Nephron (organoid): ENCODE data around the gene UBASH3A.

Source experiments
- H3K27ac Mint-ChIP-seq, 3 experiments: 2 replicates each; pipeline ENCODE4 v1.8.0; 2020; ENCODE audit warnings: mixed read lengths in 3 of 3, mild to moderate bottlenecking in 2 of 3, moderate library complexity in 1 of 3
- H3K27me3 Mint-ChIP-seq: 2 replicates; pipeline ENCODE4 v1.8.0; 2021; ENCODE audit warnings: low read depth, mild to moderate bottlenecking, moderate library complexity, mixed read lengths
- H3K36me3 Mint-ChIP-seq: 2 replicates; pipeline ENCODE4 v1.8.0; 2020; ENCODE audit warnings: low read depth, mixed read lengths
- H3K4me1 Mint-ChIP-seq: 2 replicates; pipeline ENCODE4 v1.8.0; 2020; ENCODE audit warnings: mixed read lengths
- H3K4me3 Mint-ChIP-seq, 3 experiments: 2 replicates each; pipeline ENCODE4 v1.8.0; 2020; ENCODE audit warnings: mild to moderate bottlenecking in 3 of 3, mixed read lengths in 3 of 3, moderate library complexity in 2 of 3
- H3K9me3 Mint-ChIP-seq: 2 replicates; pipeline ENCODE4 v1.8.0; 2020; ENCODE audit warnings: mixed read lengths
- TF ChIP-seq, protein P1 (sequence below), 3 experiments: fragments of 200-600 bp; sonication (generic); IDR thresholded peaks; one replicate each; pipeline ENCODE4 v1.5.0; 2021; ENCODE audit warnings: antibody characterized with exemption in 3 of 3; ENCODE audit not compliant: unreplicated experiment in 3 of 3

Gene UBASH3A

DNA sequence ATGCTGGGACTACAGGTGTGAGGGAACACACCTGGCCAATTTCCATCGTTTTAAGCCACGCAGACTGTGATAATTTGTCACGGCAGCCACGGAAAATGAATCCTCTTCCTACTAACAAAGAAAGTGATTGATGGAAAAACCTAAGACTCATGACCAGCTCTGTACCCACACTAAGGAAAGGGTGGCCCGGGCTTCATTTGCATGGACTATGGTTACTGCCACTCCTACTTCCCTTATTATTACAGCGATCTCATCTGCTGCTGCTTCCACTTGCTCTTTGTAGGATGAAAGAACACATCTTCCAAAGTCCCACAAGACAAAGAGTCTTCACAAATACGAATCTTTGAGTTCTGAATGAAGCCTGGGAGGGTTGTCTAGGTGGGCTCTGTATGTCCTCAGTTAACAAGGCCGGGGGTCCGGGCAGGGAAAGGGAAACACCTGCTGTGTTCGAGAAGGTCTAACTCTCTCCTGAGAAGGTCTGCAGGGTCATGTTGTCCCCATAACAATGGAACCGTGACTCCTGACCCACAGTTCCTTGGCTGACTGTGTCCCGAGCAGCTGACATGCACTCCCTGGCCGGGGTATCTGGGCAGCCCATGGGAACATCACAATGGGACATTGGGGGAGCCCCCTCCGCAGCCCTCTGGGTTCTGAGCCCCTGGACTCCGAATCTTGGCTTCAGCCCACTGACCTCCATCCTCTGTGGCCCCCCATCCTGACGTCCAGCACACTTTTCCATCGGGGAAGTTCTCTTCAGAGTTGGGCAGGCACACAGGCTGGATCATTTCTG is 24.1 kb upstream of the UBASH3A start:
- peaks cover 34% of the 10 kb centered on the region for H3K27me3 Mint-ChIP-seq

DNA sequence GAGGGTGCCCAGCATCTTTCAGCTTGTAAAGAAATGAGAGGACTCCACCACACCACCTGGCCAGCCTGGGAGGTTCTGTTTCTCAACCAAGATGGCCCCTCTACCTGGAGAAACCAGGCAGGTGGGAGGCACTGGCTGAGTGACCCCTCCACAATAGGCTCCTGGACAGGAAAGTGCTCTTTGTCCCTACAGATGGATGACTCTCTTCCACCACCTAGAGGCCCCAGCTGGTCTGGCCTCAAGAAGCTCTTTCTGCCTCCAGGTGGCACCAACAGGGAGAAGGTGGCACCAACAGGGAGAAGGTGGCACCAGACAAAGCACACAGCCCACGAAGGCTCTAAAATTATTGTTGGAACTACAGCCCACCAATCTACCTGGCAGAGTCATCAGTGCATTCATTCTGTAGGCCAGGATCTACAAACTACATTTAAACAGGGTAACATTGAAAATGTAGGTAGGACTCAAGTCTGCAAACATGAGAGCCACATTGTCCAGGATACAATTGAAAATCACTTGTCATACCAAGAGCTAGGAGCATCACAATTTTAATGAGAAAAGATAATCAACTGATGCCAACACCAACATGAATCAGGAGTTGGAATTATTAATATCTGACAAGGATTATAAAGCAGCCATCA is 22.2 kb upstream of the UBASH3A start:
- H3K4me3 Mint-ChIP-seq, result no peak overlapping the region
- H3K36me3 Mint-ChIP-seq, result no peaks in the 10 kb centered on the region
- H3K27me3 Mint-ChIP-seq, result peaks cover 22% of the 10 kb centered on the region
- H3K9me3 Mint-ChIP-seq, result peaks cover 18% of the 10 kb centered on the region
- H3K4me1 Mint-ChIP-seq, result no peaks in the 10 kb centered on the region
- H3K27ac Mint-ChIP-seq, result no peak overlapping the region
- TF ChIP-seq, protein P1, sequence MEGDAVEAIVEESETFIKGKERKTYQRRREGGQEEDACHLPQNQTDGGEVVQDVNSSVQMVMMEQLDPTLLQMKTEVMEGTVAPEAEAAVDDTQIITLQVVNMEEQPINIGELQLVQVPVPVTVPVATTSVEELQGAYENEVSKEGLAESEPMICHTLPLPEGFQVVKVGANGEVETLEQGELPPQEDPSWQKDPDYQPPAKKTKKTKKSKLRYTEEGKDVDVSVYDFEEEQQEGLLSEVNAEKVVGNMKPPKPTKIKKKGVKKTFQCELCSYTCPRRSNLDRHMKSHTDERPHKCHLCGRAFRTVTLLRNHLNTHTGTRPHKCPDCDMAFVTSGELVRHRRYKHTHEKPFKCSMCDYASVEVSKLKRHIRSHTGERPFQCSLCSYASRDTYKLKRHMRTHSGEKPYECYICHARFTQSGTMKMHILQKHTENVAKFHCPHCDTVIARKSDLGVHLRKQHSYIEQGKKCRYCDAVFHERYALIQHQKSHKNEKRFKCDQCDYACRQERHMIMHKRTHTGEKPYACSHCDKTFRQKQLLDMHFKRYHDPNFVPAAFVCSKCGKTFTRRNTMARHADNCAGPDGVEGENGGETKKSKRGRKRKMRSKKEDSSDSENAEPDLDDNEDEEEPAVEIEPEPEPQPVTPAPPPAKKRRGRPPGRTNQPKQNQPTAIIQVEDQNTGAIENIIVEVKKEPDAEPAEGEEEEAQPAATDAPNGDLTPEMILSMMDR (IDR thresholded peaks at IDR 0.05; ENCODE audit: unreplicated experiment in 3 of 3), result peak; percentile 22 to 42 (median 37)

More for the DNA sequence above, 24.1 kb upstream of the UBASH3A start:
- TF ChIP-seq, protein P1 (IDR thresholded peaks at IDR 0.05; ENCODE audit: unreplicated experiment in 3 of 3), result no peak
- Mint-ChIP-seq H3K4me1 (peaks cover 1% of the 10 kb centered on the region), H3K9me3 (peaks cover 16% of the 10 kb centered on the region), H3K4me3 (no peak overlapping the region), H3K27ac (no peak overlapping the region), H3K36me3 (no peaks in the 10 kb centered on the region)

DNA sequence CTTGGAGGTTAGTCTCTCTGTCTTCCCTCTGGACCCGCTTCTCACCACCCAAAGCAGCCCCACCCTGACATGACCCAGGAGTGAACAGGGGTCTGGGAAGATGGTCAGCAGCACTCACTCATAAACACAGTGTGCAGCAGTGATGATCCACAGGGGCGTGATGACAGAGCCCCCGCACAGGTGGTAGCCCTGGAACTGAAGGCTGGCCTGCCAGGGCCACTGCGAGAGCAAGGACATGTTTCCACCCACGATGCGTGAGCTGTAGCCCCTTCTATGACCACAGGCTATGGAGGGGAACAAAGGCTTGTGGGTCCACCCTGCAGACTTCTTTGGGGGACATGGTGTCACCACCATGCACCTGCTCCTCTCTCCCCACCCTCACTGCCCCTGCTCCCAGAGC is 20.8 kb upstream of the UBASH3A start:
- Mint-ChIP-seq H3K27me3 (peaks cover 23% of the 10 kb centered on the region), H3K27ac (no peak overlapping the region), H3K4me3 (no peak overlapping the region), H3K9me3 (peaks cover 18% of the 10 kb centered on the region), H3K4me1 (peaks cover 14% of the 10 kb centered on the region), H3K36me3 (no peaks in the 10 kb centered on the region)
- TF ChIP-seq, protein P1 (IDR thresholded peaks at IDR 0.05; ENCODE audit: unreplicated experiment in 3 of 3), result no peak

DNA sequence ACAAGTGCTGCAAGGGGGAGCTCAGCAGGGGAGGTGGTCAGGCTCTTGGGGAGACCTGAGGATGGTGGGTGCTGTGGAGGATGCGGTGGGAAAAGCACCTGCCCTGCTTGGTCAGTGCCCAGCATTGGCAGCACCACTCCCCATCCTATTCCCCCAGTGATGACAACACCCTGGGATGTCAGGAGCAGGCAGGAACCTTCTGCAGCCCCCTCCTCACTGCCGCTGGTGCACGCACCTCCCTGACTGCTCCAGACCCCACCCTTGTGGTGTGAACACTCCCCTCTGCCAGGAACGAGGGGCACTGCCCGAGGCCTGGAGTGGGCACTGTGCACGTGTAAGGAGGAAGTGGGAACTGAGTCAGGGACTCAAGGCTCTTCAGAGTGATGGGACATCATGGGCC is 20.4 kb upstream of the UBASH3A start:
- Mint-ChIP-seq H3K4me1 (peaks cover 17% of the 10 kb centered on the region), H3K36me3 (no peaks in the 10 kb centered on the region)

DNA sequence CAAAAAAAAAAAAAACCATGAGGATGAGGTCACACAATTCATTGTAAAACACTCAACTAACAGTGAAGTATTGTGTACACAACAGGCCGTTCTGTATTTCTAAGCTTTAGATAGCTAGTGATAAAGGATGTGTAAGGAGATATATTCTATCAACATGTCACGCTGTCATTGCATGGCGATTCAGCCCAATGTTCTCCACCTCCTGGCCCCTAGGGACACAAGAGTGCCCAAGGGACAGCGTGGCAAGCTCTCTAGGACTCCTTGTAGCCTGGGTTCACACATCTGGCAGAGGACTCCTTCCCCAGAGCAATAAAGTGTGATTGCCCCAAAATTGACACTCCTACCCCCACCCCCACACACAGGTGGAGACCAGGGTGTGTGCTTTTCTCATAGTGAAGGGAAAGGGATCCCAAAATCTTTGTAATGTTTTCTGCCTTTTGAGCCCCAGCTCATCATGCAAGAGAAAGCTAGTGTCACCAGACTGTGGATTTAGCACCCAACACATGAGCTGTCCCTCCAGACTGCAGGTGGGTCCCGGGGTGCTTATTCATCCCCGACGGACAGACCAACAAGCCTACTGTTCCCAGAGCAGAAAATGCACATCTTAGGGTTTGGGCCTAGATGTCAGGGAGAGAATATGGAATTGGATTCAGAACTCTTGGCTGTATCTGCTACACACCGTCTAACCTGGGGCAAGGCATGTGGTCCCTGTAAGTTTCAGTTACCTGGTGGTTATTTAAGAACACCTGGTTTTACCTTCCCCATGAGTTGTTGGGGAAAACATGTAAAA is 19.4 kb upstream of the UBASH3A start:
- Mint-ChIP-seq H3K27me3 (peaks cover 15% of the 10 kb centered on the region), H3K4me1 (peaks cover 22% of the 10 kb centered on the region), H3K27ac (no peak overlapping the region), H3K4me3 (no peak overlapping the region), H3K36me3 (no peaks in the 10 kb centered on the region), H3K9me3 (peaks cover 18% of the 10 kb centered on the region)
- TF ChIP-seq, protein P1 (IDR thresholded peaks at IDR 0.05; ENCODE audit: unreplicated experiment in 3 of 3), result no peak

More for the DNA sequence above, 20.4 kb upstream of the UBASH3A start:
- Mint-ChIP-seq H3K27ac (no peak overlapping the region), H3K9me3 (peaks cover 18% of the 10 kb centered on the region), H3K4me3 (no peak overlapping the region), H3K27me3 (peaks cover 20% of the 10 kb centered on the region)
- TF ChIP-seq, protein P1 (IDR thresholded peaks at IDR 0.05; ENCODE audit: unreplicated experiment in 3 of 3), result no peak
